ENCODE measurements around the gene ANKRD13A.

DNA sequence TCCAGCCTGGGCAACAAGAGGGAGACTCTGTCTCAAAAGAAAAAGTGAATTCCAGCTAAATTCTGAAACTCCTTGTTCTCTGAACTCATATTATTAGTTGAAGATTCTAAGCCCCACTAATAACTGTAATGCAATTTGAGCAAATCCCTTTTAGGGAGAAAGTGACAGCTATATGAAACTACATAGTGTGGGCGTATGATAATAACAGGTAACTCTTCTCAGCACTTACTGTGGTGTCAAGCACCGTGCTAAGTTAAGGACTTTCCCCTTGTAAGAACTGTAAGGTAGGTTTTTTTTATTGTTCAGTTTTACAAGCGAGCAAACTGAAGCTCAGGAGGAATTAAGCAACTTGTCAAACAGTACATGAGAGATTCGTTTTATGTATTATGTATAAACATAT is 5.4 kb downstream of the ANKRD13A start:
- TF ChIP-seq CTCF (IDR thresholded peaks at IDR 0.05) (no peak), POLR2A (IDR thresholded peaks at IDR 0.05) (no peak), POLR2AphosphoS5 (IDR thresholded peaks at IDR 0.05; ENCODE audit: insufficient read depth in 1 of 2, low read depth in 1 of 2) (no peak)

Measured in vagina (tissue), 2 donors.